HG02938 (cell line): Measurements from ENCODE around the gene ST6GALNAC6.

Experiments used
- ATAC-seq: cut with Tn5 transposase; IDR thresholded peaks from one replicate; pipeline ENCODE4 v1.9.1; 2021; ENCODE audit warnings: mild to moderate bottlenecking, moderate library complexity; ENCODE audit not compliant: unreplicated experiment

The ST6GALNAC6 gene

DNA sequence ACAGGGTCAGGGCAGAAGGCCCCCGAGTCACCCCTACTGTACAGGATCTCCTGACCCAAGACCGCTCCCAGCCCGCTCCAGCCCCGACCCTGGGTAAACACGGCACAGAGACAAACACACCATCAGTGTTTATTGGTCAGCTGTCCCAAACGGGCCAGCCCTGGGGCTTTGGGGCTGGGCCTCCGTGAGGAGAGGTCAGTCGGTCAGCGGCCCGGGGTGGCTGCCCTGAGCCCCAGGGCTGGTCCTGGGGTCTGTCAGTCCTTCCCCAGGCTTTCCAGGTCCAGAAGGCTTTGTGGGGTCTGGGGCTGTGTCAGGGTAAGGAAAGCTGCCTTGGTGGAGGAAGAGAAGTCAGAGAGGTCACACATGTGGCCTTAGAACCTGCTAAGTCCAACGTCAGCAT, 35.6 kb upstream of the ST6GALNAC6 start:
- no peak for ATAC-seq

DNA sequence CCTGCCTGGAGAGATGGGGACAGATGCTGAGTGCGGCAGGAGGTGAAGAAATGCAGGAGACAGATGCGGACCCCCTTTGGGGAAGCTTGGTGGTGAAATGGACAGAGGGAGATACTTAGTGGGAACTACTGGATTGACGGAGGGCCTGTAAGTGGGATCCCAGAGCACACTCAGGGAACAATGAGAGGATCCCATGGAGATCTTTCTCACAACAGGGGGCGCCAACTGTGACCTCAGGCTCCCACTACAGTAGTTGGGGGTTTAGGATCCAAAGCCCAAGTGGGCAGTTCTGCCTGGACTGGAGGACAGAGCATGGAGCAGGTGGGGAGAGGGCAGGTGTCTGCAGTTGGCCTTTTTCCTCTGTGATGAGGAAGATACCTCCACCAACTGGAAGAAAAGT, 34.8 kb upstream of the ST6GALNAC6 start:
- no peak for ATAC-seq

DNA sequence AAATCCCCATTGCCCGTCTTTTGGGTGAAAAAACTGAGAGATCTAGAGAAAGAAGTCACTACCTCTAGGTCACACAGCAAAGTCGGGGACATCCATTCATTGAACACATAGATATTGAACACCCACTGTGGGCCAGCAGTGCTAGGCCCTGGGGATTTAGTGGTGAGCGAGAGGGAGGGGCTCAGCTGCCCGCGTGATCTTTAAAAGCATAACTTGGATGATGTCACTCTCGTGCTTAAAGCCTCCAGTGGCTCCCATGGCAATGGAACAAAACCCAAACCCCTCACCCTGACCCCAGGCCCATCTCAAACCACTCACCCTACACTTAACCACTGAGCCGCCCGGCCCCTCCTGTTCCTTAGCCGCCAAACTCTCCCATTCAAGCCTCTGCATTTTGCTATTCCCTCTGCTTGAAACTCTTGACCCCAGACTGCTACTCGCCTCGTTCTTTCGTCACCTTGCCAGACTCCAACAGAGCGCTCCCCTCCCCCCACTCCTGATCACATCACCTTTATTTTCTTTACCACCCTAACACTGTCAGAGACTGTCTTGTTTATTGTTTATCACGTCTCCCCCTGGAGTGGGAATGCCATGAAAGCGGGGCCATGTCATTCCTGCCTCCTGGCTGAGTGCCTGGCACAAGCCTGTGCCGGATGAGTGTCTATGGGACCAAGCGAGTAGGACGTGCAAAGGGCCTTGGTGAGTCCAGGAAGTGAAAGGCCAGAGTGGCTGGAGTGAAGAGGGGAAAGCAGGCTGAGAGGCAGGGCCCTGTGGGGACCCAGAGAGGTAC, 31.9 kb upstream of the ST6GALNAC6 start:
- no peak for ATAC-seq

DNA sequence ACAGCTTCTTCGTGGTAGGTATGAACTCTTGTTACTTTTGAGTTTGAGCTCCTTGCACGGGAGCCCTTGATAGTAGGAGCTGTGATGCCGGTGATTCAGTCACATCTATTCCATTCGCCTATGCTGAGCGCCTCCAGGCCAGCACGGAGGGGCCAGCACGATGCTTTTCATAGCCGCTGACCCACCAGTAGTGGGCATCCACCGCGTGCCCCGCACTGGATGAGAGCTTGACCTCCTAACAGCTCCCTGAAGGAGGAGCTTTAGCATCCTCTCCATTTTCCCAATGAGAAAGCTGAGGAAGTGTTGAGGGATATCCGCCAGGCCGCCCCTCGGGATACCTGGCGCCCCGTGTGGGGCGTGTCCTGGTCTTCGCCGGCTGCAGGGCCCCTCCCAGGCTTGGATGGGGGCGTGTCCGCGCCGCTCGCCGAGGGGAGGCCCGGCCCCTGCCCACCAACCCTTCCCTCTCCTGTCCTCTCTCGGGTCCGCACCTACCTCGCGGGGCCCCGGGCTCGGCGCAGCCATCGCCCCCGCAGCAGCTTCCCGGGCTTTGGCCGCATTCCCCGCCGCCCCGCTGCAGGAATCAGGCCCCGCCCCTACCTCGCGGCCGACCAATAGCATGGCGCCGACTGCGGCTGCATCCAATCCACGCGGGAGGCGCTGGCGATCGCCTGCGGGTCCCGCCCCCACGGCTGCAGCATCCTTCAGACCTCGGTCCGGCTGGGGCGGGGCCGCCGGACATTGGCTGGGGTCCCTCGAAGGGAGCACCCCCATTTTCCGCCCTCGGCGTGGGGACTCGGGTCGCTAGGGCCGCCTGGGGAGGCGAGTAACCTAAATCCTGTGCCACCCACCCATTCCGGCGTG, 31.1 kb upstream of the ST6GALNAC6 start, which contains the start of gene PIP5KL1:
TSS of gene PIP5KL1 (minus strand) at position 547 of the 861 bp plus-strand sequence. CDS start at position 522, 25 bp downstream.
- ATAC-seq = peak; percentile 66

DNA sequence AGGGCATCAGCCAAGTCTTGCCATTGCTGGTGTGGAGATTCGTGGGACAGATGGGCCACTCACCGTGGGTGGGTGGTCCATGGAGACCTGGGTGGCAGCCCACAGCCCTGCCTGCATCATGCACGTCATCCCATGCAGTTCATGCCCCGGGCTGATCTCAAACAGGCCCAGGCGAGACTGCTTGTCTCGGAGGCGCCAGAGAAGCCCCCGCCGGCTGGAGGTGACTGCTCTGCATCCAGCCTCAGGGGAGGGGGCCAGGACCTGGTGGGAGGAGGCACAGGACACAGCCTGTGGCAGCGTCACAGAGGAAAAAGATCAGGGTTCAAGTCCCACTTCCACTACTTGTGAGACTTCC, 30.2 kb upstream of the ST6GALNAC6 start:
- no peak for ATAC-seq

DNA sequence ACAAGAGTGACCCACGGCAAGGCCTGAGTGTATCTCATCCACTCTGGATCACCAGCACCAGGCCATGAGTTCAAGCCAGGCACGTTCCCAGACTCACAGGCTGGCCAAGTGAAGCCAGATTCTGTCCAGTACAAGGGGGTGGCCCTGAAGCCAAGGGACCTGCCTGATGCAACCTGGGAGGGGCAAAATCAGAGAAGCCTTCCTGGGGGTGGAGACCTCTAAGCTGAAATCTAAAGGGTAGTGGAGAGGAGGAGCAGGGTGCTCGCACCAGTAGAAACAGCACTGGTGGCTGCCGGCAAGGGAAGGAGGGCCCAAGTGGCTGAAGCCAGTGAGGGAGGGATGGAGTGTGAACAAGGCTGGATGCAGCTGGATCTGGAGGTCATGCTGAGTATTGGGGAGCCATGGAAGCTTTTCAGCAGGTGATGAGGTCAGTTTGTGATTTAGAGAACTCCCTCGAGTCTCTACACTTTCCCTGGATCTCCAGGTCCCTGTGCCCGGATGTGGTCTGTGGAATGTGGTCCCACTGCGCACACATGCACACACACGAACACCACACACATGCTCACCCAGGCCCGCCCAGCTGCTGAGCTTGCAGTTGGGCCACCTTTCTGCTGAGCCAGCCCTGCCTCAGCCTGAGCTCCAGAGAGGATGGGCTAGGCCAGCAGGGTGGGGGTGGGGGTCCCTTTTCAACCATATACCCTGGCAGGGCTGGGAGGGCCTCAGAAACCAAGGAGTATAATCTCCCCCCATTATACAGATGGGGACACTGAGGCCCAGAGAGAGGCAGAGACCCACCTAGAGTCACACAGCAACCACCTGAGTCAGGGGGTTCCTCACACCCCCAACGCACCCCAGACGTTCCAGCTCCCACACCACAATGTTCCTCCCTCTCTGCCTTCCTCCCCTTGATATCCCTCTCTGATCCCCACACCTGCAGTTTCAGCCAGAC, 29.5 kb upstream of the ST6GALNAC6 start:
- ATAC-seq = no peak

DNA sequence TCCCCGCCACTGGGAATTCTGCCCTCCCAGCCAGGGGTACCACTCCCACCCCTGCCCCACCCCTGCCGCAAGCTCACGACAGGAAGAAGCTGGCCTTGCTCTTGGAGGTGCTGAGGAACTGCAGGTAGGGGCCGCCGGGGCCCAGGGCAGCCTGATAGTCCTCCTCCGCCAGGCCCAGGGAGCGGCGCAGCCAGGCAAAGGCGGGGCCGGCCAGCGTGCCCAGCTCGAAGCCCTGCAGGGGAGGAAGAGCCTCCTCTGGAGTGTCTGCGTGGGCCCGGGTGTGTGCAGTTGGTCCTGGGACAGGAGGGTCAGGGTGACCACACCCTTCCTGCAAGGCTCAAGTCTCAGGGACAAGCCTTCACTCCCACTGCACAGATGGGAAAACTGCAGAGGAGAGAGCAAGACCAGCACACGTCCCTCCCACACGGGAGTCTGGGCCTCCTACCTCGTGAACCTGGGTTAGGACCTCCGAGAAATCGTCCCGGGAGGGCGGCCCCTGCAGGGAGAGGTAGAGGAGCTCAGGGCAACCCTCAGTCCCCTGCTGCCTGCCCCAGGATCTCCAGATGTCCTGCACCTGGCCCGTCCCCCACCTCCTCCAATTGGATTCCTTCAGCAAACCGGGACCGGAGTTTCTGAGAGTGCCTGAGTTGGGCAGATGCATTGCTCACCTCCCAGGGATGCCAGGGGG, 28.7 kb upstream of the ST6GALNAC6 start:
- no peak for ATAC-seq

DNA sequence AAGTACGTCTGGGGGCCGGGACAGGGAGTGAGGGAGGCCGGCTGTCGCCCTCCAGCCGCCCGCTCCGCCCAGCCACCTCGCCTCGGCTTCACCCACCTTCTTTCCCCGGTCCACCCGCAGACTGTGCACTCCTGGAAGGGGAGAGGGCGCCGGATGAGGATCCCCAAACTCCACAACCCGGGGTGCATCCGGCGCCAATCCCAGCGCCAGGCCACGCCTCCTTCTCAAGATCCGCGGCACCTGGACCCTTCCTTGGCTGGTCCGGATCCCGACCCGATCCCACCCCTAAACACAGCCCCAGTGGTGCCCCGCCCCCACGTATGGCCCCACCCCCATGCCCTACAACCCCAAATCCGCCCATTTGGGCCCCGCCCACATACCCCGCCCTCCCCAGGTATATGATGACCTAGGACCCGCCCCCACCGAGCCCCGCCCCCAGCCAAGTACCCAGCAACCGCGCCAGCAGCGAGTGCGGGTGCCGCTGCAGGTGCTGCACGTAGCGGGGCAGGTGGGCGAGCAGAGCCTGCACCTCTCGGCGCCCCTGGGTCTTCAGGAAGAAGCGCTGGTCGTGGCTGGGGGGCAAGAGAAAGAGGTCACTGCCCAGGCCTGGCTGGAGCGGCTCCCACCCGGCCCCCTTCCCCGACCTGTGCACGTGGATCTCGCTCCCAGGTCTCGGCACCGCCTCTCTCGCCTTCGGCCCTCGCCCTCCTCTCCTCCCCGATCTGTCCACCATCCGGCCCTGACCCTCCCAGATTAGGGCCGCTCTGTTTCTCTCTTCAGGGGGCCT, 28.0 kb upstream of the ST6GALNAC6 start:
- ATAC-seq = no peak

DNA sequence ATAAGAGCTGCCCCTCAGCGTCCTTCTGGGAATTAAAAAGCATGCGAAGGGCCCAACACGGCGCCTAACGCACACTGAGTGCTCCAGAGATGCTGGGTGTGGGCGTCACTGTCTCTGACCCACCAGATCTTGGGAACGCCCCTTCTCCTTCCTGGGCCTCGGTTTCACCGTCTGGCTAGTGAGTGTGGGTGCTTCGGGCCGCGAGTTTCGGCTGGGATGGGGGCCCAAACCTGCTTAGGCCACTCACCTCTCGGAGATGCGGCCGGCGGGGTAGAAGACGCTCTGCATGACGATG, 27.4 kb upstream of the ST6GALNAC6 start:
- ATAC-seq = no peak

DNA sequence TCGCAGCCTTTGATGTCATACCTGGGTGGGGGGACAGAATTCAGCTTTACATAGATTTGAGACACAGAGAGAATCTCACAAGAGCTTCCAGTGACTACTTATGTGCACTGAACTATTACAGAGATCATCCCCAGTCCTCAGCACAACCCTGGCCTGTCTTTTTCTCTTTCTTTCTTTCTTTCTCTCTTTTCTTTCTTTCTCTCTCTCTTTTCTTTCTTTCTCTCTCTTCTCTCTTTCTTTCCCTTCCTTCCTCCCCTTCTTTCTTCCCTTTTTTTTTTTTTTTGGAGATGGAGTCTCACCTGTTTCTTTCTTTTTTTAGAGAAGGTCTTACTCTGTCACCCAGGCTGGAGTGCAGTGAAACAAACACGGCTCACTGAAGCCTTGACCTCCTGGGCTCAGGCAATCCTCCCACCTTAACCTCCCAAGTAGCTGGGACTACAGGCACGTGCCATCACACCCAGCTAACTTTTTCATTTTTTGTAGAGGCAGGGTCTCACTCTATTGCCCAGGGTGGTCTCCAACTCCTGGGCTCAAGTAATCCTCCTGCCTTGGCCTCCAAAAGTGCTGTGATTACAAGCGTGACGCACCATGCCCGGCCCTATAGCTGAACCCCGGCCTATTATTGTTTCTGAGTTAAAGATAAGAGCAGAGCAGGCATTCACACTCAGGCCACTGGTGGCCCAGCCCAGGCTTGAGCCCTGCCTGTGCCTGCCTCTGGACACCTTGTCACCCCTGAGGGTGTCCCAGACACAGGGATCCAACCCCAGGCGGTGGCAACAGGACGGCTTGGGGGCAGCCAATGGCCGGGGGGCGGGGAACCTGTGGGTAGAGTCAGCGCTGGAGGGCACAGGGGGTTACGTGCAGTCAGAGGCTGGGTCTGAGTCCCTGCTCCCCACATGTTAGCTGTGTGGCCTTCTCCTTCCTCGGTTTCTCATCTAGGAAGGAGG, 26.8 kb upstream of the ST6GALNAC6 start:
- no peak for ATAC-seq

DNA sequence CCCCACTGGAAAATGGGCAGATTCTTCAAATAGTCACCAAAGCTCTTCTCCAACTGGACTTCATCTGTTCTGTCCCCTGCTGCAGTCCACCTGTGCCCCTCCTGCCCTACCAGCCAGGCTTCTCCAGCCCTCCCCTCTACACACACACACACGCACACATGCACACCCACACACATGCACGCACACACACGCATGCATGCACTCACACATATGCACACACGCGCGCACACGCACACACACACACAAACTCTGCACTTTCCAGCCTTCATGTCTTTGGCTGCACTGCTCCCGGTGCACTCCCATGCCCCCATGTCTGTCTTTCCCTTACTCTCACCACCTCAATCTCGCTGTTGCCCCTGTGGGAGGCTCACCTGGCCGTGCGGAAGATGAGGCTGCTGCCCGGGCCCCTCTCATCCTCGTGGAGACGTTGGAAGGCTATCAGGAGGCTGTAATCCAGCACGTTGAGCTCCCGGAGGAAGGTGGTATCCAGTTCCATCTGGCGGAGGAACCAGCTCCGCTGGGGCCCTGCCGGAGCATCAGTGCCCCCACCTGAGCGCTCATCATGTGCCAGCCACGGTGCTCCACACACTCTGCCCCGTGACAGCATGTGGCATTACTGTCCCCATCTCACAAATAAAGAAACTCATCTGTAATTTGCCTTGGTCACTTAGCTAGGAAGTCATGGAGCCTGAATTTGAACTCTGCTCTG, 25.5 kb upstream of the ST6GALNAC6 start:
- ATAC-seq = no peak

DNA sequence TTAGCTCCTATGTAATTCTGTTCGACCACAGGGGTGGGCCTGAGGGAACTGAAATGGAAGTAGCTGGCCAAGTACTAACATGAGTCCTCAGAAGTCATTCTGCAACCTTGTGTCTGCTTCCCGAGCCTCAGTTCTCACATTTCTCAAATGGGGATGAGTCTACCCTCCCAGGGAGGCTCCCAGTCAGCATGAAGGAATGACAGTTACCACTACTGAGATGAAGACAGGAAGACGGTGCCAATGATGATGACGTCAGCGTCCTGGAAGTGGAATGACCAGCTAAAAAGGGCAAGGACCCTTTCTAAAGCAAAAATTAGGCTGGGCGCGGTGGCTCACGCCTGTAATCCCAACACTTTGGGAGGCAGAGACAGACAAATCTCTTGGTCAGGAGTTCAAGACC, 24.4 kb upstream of the ST6GALNAC6 start:
- no peak for ATAC-seq

DNA sequence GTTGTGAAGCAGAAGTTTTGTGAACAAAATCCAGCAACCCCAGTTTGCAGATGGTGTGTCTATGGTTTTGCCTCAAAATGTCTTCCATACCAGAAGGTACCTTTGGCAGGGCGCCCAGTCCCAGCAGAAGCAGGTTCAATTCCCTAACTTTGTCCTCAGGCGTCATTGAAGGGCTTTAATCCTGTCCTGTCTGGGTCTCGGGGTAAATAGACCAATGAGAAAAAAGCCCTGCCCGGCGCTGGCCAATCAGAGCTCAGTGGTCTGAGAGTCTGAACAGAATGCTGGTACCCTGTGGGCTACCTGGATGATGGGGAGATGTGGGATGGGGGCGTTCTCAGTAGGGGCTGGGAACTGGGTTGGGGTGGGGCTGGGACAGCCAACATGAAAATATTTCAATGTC, 23.6 kb upstream of the ST6GALNAC6 start:
- no peak for ATAC-seq

DNA sequence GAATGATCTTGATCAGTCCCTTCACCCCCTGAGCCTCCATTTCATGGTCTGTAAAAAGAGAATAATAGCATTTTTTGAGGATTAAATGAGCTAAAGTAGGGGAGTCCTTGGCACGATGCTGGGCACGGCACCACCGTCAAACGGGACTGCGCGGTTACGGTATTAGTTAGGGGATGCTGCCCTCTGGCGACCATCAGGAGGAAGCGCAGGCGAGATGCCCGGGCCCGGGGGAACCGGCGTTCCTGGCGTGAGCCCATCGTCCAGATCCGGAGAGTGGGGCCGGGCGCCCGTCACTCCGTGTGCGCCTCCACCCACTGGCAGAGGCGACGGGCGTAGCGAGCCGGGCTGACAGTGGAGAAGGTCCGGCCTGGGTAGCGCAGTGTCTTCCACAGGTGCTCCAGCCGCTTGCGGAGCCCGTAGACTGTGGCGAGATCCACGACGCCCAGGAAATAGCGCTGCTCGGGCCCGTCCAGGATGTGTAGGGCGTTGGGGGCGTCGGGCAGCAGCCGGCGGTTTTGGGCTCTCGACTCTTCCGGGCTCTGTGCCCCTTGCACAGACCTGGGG, 22.2 kb upstream of the ST6GALNAC6 start:
- no peak for ATAC-seq

DNA sequence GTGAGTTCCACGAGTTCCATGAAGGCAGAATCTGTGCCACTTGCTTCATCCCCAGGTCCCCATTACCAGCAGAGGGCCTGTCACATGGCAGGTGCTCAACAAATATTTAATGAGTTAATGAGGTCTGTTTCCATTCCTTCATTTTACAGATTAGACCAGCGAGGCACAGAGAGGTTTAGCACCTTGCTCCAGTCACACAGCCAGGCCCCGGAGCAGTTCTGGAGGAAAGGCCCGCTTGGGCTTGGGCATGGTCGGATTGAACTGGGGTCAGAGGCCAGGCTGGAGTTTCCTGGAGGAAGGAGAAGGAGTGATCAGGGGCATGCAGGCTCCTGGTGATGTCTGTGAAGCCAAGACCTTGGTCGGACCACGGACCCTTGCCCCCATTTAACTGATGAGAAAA, 21.4 kb upstream of the ST6GALNAC6 start:
- no peak for ATAC-seq

DNA sequence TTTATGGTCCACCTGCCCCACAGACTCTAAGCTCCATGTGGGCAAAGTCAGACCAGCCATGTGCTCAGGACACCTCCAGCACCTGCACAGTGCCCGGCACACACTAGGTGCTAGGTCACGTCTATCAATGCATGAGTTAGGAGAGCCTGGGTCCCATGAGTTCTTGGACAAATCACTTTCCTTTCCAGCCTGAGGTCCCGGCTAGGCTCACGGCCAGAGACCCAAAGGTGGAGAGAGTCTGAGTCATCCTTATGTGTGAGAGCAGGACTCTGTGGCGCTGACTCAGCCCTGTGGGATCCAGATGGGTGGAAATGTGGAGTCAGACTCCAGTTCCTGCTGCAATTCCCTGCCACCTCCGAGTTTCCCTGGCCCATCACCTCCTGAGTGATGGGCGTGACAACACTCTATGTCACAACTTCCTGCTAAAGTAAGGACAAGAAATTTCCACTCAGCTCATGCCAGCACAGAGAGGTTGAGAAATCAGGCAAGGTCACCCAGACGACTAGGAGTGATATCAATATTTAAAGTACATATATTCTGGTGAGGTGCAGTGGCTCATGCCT, 19.9 kb upstream of the ST6GALNAC6 start:
- ATAC-seq = no peak
